GM12892 (cell line): ENCODE measurements around the gene HPN.

Source experiments
- POLR2A ChIP-seq: IDR thresholded peaks from 2 replicates; pipeline ENCODE4 v1.6.1; 2011; ENCODE audit warnings: low read depth, low read length, control low read depth
- POLR2AphosphoS5 ChIP-seq: IDR thresholded peaks from 2 replicates; pipeline ENCODE4 v1.6.1; 2011; ENCODE audit warnings: low read depth, low read length, control low read depth
- TAF1 ChIP-seq: IDR thresholded peaks from 2 replicates; pipeline ENCODE4 v1.6.1; 2011; ENCODE audit warnings: low read depth, mild to moderate bottlenecking, control low read depth, low read length, borderline replicate concordance

DNA sequence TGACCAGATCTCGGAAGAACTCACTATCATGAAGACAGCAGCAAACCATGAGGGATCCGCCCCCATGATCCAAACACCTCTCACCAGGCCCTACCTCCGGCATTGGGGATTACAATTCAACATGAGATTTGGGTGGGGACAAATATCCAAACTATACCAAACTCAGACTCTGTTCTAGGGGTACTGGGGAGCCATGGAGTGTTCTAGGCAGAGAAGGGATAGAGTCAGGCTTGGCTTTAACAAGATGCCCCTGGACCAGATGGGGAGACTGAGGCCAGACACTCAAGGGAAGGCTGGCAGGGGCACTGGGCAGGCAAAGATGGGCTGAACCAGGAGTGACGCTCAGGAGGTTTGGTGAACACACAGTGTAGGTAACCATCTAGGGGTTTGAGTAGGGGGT, 23.1 kb upstream of the HPN start:
- TF ChIP-seq POLR2A (no peak), TAF1 (no peak), POLR2AphosphoS5 (no peak)
